Measurements from ENCODE around the gene F13A1.

Gene F13A1

DNA sequence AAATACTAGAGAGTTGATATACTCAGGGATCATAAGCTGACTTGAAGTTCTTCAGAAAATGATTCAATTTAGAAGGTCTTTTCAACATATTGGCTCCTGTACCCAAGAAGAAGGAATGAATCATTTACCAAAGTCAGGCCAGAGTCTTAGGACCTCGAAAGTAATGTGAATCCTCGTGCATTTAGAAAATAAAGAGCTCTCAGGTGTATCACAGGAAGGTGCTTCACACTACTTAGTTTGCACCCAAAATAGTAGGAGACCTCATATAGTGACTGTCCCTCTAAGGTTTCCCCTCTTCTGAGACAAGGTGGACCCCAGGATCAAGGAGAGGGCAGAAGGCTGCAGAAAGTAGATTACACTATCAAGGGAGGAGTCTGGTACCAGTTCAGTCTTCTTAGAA is 71.8 kb downstream of the F13A1 start:
- TF ChIP-seq, protein P1, sequence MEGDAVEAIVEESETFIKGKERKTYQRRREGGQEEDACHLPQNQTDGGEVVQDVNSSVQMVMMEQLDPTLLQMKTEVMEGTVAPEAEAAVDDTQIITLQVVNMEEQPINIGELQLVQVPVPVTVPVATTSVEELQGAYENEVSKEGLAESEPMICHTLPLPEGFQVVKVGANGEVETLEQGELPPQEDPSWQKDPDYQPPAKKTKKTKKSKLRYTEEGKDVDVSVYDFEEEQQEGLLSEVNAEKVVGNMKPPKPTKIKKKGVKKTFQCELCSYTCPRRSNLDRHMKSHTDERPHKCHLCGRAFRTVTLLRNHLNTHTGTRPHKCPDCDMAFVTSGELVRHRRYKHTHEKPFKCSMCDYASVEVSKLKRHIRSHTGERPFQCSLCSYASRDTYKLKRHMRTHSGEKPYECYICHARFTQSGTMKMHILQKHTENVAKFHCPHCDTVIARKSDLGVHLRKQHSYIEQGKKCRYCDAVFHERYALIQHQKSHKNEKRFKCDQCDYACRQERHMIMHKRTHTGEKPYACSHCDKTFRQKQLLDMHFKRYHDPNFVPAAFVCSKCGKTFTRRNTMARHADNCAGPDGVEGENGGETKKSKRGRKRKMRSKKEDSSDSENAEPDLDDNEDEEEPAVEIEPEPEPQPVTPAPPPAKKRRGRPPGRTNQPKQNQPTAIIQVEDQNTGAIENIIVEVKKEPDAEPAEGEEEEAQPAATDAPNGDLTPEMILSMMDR (IDR thresholded peaks at IDR 0.05; ENCODE audit: insufficient read depth, low read length, poor library complexity, severe bottlenecking) = no peak
- no peak for TF ChIP-seq EZH2phosphoT487 (conservative IDR thresholded peaks at IDR 0.05; ENCODE audit: low read length)
- Histone ChIP-seq H3K27me3 (ENCODE audit: low read length) (0 out of 2 replicates have a peak, but pooled peaks cover 3% of the 10 kb centered on the region), H3K9ac (ENCODE audit: low read length) (no peak overlapping the region), H3F3A (ENCODE audit: insufficient read depth) (no peaks in the 10 kb centered on the region), H3K79me2 (ENCODE audit: insufficient read depth, low read length) (no peaks in the 10 kb centered on the region), H2AFZ (ENCODE audit: low read depth, low read length, severe bottlenecking) (no peak overlapping the region), H3K9me3 (ENCODE audit: insufficient read depth, low read length) (no peaks in the 10 kb centered on the region), H3K27ac (ENCODE audit: low read depth, low read length) (no peak overlapping the region), H4K20me1 (ENCODE audit: low read depth, low read length) (no peaks in the 10 kb centered on the region), H3K4me2 (ENCODE audit: low read depth, low read length, poor library complexity, severe bottlenecking) (no peak overlapping the region), H3K4me3 (ENCODE audit: insufficient read depth, low read length, poor library complexity, severe bottlenecking) (no peak overlapping the region), H3K9me2 (replicated peaks; ENCODE audit: insufficient read depth, low read length) (no peaks in the 10 kb centered on the region), H3K36me3 (ENCODE audit: low read length) (no peaks in the 10 kb centered on the region)

DNA sequence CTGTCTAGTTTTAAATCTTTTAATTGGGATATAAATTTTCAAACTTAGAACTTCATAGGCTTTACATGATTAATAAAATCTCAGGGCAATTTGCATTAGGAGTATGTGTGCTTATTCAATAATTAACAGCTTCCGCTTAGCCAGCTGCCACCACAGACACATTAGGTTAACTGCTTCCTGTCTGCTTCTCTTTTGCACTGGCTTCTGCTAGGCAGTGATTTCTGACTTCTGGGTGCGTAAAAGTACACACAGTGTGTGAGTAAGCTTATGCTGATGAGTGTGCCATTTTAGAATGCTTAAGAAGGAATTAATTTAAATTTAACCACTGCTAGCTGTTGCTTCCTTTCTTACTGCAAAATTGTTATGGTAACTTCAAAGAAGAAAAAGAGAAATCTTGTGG is 73.9 kb downstream of the F13A1 start:
- Histone ChIP-seq H3K36me3 (ENCODE audit: low read length) (no peaks in the 10 kb centered on the region), H4K20me1 (ENCODE audit: low read depth, low read length) (no peaks in the 10 kb centered on the region), H3K4me3 (ENCODE audit: insufficient read depth, low read length, poor library complexity, severe bottlenecking) (no peak overlapping the region), H3K79me2 (ENCODE audit: insufficient read depth, low read length) (no peaks in the 10 kb centered on the region), H3F3A (ENCODE audit: insufficient read depth) (no peaks in the 10 kb centered on the region), H3K9me2 (replicated peaks; ENCODE audit: insufficient read depth, low read length) (no peaks in the 10 kb centered on the region), H3K9ac (ENCODE audit: low read length) (no peak overlapping the region), H2AFZ (ENCODE audit: low read depth, low read length, severe bottlenecking) (no peak overlapping the region), H3K4me2 (ENCODE audit: low read depth, low read length, poor library complexity, severe bottlenecking) (peak overlapping the region; percentile 8), H3K9me3 (ENCODE audit: insufficient read depth, low read length) (no peaks in the 10 kb centered on the region), H3K27me3 (ENCODE audit: low read length) (0 out of 2 replicates have a peak, but pooled peaks cover 3% of the 10 kb centered on the region), H3K27ac (ENCODE audit: low read depth, low read length) (no peak overlapping the region)
- TF ChIP-seq, protein P1 (IDR thresholded peaks at IDR 0.05; ENCODE audit: insufficient read depth, low read length, poor library complexity, severe bottlenecking) = no peak
- no peak for TF ChIP-seq EZH2phosphoT487 (conservative IDR thresholded peaks at IDR 0.05; ENCODE audit: low read length)

DNA sequence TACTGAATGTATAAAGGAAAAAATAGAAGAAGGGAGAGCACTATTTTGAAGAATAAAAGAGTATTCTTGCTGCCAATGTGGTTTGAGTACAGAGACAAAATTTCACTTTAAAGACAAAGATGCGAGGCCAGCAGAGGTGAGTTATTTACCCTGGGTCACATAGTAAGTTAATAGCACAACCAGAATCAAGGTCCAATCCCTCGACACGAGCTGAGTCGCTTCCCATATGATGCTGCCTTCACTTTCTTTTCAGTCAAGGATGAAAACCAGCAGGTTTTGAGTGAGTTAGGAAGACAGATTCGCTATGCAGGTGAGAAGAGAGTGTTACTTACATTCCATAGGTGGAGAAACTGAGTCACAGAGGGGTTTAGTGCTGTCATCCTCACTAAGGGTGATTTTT is 75.8 kb downstream of the F13A1 start:
- H3K9me2 ChIP-seq (replicated peaks; ENCODE audit: insufficient read depth, low read length) = no peaks in the 10 kb centered on the region

More for the DNA sequence above, 75.8 kb downstream of the F13A1 start:
- Histone ChIP-seq H3K9me3 (ENCODE audit: insufficient read depth, low read length) (no peaks in the 10 kb centered on the region), H3F3A (ENCODE audit: insufficient read depth) (no peaks in the 10 kb centered on the region), H3K27me3 (ENCODE audit: low read length) (0 out of 2 replicates have a peak, but pooled peaks cover 3% of the 10 kb centered on the region), H3K4me2 (ENCODE audit: low read depth, low read length, poor library complexity, severe bottlenecking) (no peak overlapping the region), H3K27ac (ENCODE audit: low read depth, low read length) (no peak overlapping the region), H3K36me3 (ENCODE audit: low read length) (no peaks in the 10 kb centered on the region), H3K9ac (ENCODE audit: low read length) (no peak overlapping the region), H3K79me2 (ENCODE audit: insufficient read depth, low read length) (no peaks in the 10 kb centered on the region), H3K4me3 (ENCODE audit: insufficient read depth, low read length, poor library complexity, severe bottlenecking) (no peak overlapping the region), H2AFZ (ENCODE audit: low read depth, low read length, severe bottlenecking) (no peak overlapping the region), H4K20me1 (ENCODE audit: low read depth, low read length) (no peaks in the 10 kb centered on the region)
- no peak for TF ChIP-seq EZH2phosphoT487 (conservative IDR thresholded peaks at IDR 0.05; ENCODE audit: low read length)
- TF ChIP-seq, protein P1 (IDR thresholded peaks at IDR 0.05; ENCODE audit: insufficient read depth, low read length, poor library complexity, severe bottlenecking) = no peak
